GM19463 (cell line): ENCODE results near the gene ANKRD29.
A peak's percentile ranks its signal among the peaks of the same experiment; 100 is the strongest.

Experiments
- ATAC-seq: cut with Tn5 transposase; IDR thresholded peaks from one replicate; pipeline ENCODE4 v1.9.1; 2021; ENCODE audit warnings: mild to moderate bottlenecking, moderate library complexity; ENCODE audit not compliant: unreplicated experiment

Gene ANKRD29, protein sequence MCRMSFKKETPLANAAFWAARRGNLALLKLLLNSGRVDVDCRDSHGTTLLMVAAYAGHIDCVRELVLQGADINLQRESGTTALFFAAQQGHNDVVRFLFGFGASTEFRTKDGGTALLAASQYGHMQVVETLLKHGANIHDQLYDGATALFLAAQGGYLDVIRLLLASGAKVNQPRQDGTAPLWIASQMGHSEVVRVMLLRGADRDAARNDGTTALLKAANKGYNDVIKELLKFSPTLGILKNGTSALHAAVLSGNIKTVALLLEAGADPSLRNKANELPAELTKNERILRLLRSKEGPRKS

GRCh38 chr18:23662309-23663263 is at the start of gene ANKRD29:
ANKRD29 (minus strand) TSS chr18:23662911; CDS start chr18:23662730, 181 bp downstream.
- ATAC-seq, result peak; percentile 61

DNA sequence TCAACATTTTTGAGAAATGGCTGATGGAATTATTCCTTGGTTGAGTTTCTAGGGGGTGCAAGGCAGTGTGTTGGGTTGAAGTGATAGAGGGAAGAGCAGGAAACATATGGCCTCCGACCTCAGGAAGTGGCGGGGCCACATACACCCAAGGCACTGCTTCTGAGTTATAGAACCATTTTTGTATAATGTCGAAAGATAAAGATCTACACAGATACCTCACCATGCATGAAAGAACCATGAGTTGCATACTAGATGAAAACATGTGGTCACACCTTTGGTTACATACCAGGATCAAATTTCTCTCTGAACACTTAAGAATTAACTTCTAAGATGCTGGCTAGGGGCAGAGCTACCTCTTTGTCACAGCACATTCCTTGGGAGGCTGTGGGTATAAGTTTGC is 49.7 kb upstream of the ANKRD29 start:
- ATAC-seq, result no peak

DNA sequence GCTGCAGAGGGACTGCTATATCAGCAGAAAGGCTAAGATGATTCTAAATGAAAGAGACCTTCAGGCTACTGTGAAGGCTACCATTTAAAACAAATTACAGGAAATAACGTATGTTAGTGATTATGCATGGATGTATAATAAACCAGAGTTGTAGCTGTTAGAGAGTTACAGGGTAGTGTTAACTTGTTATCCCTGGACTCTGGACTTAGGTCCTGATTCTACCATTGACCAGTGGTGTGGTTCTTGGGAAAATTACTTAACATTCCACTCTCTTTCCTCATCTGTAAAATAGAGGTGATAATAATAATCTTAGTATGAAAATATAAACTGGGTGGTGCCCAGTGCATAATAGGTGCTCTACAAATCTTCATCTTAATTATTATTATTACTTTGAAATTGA is 48.7 kb upstream of the ANKRD29 start:
- no peak for ATAC-seq

GRCh38 chr18:23710946-23711345 is 48.2 kb upstream of the ANKRD29 start:
- ATAC-seq, result no peak

- no peak for ATAC-seq
These were observed 47.4 kb upstream of the ANKRD29 start for GRCh38 chr18:23710068-23710527.

- ATAC-seq, result no peak
These were observed 44.4 kb upstream of the ANKRD29 start for GRCh38 chr18:23706971-23707640.

- ATAC-seq, result no peak
These were observed 42.1 kb upstream of the ANKRD29 start for GRCh38 chr18:23704806-23705205.

- ATAC-seq, result no peak
These were observed 41.3 kb upstream of the ANKRD29 start for GRCh38 chr18:23703987-23704384.

- peak; percentile 62 for ATAC-seq
These were observed 40.6 kb upstream of the ANKRD29 start for GRCh38 chr18:23703057-23703986.

- ATAC-seq, result no peak
These were observed 39.9 kb upstream of the ANKRD29 start for GRCh38 chr18:23702606-23703005.

DNA sequence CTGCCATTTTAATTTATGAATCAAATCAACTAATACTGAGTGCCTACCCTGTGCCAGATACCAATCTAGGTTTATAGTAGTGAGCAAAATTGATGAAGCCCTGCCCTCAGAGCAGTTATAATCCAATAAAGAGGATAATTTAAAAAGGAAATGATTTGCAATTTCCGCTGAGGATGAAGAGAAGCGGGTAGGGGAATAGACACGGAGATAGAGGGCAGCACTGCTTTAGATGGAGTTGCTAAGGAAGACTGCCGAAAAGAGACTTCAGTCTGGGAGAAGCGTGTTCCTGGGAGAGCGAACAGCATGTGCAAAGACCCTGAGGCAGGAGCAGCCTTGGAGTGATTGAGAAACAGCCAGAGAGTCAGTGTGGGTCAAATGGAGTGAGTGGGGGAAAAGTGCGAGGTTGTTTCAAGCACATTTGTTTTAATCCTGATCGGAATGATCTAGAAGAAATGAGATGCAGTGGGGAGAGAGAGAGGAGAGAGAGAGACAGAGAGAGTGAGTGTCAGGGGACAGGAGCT is 38.9 kb upstream of the ANKRD29 start:
- no peak for ATAC-seq

DNA sequence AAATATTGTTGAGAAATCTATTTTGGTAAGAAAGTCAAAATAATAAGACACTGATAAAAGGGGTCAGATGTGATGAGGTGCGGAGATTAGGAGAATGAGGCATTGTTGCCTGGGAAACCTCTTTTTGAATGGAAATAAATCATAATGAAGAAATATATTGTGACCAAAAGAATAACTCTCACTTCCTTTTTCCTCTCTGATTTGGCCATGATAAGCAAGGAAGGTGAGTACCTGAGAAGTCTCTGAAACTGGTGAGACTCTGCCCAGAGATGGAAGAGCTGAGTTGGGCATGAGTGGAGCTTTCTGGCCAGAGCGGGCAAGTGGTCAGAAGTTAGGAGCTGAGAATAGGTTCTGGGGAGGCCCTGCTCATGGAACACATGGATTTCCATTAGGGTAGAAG is 38.3 kb upstream of the ANKRD29 start:
- no peak for ATAC-seq

GRCh38 chr18:23694637-23695430 is 32.1 kb upstream of the ANKRD29 start:
- ATAC-seq, result no peak

DNA sequence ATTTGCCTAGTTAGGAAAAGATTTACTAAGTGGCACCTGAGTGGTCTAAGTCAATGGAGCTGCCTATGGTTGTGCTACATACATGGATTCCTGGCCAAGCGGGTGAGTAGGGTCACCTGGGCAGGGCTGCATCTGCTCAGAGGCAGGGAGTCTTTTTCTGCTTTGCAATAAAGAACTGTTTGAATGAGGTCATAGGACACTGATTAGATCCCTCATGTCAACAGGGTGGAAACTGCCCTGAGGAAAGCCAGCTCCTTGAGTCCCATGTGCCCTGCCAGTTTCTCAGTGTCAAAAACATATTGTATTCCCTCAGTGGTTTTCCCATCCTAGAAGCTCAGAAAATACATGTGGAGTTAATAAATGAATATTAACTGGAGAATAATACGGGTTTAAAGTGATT is 31.1 kb upstream of the ANKRD29 start:
- no peak for ATAC-seq

DNA sequence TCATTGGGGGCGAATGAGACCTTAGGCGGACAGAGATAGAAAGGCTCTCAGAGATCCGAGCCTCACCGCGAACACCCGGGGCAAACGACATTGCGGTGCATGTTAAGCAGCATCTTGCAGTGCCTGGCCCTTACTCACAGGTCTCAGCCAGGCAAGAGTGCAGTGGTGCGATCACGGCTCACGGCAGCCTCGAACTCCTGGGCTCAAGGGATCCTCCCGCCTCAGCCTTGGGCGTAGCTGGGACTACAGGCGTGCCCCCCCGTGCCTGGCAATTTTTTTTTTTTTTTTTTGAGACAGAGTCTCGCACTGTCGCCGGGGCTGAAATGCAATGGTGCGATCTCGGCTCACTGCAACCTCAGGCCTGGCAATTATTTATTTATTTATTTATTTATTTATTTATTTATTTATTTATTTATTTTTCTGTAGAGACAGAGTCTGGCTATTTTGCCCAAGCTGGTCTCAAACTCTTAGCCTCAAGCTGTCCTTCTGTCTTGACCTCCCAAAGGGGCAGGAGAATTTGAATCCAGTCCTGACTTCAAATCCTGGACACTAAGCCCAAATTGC is 27.9 kb upstream of the ANKRD29 start:
- no peak for ATAC-seq

- ATAC-seq, result peak; percentile 19
These were observed 27.1 kb upstream of the ANKRD29 start for GRCh38 chr18:23689616-23690504.

DNA sequence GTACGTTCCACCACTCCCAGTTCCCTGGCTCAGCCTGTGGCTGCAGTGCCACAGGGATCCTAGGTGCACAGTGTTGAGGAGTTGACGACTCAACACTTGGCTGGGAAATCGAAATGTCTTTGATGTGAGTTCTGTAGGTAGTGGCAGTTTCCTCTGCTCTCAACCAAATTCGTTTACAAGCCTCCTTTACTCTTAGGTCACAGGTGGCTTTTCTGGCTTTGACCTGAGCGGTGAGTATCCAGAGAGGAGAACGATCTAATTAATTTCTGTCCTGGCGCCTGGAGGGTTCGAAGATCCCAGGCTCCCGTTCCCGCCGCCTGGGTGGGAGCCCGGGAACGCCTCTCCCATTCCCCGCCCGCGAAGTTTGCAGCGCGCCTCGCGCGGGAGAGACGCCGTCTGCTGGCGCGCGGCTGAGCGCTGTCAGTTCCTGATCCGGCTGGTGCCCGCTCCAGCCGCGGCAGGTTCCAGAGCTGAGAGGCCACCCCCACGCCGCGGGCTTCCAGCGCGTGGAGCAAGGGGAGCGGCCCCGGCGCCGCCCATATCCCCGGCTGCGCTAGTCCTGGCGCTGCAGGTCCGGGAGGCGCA is 26.4 kb upstream of the ANKRD29 start, which contains the start of gene LAMA3:
TSS of gene LAMA3 (plus strand) at position 423 of the 585 bp plus-strand sequence. CDS start 231 bp downstream, outside the sequence.
- peak; percentile 74 for ATAC-seq
